SU-DHL-6 (cell line): ENCODE data around the gene TMEM174.
"Not testable (repeated sequence)": the region's sequence is repeated elsewhere in the genome, so short reads cannot be mapped to it uniquely, and the experiment has no call there.

Experiments
- EZH2phosphoT487 ChIP-seq: fragments of 200-600 bp; sonication (generic), shearing (Covaris generic); conservative IDR thresholded peaks from 2 replicates; pipeline ENCODE4 v1.6.1; 2018; ENCODE audit warnings: mild to moderate bottlenecking, antibody characterized with exemption, low read length, moderate library complexity, mixed read lengths
- TF ChIP-seq, protein P1 (sequence below): fragments of 200-600 bp; sonication (generic); IDR thresholded peaks from one replicate; pipeline ENCODE4 v1.5.1; 2017; ENCODE audit warnings: antibody characterized with exemption, mild to moderate bottlenecking, low read length, moderate library complexity; ENCODE audit not compliant: insufficient read depth, poor library complexity, severe bottlenecking

DNA sequence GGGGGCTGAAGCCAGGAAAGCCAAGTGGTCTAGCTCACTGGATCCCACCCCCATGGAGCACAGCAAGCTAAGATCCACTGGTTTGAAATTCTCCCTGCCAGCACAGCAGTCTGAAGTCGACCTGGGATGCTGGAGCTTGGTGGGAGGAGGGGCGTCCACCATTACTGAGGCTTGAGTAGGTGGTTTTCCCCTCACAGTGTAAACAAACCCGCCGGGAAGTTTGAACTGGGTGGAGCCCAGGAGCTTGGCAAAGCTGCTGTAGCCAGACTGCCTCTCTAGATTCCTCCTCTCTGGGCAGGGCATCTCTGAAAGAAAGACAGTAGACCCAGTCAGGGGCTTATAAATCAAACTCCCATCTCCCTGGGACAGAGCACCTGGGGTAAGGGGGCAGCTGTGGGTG is 34.2 kb downstream of the TMEM174 start:
- TF ChIP-seq, protein P1, sequence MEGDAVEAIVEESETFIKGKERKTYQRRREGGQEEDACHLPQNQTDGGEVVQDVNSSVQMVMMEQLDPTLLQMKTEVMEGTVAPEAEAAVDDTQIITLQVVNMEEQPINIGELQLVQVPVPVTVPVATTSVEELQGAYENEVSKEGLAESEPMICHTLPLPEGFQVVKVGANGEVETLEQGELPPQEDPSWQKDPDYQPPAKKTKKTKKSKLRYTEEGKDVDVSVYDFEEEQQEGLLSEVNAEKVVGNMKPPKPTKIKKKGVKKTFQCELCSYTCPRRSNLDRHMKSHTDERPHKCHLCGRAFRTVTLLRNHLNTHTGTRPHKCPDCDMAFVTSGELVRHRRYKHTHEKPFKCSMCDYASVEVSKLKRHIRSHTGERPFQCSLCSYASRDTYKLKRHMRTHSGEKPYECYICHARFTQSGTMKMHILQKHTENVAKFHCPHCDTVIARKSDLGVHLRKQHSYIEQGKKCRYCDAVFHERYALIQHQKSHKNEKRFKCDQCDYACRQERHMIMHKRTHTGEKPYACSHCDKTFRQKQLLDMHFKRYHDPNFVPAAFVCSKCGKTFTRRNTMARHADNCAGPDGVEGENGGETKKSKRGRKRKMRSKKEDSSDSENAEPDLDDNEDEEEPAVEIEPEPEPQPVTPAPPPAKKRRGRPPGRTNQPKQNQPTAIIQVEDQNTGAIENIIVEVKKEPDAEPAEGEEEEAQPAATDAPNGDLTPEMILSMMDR, result not testable (repeated sequence)
- not testable (repeated sequence) for TF ChIP-seq EZH2phosphoT487
